B cell (primary cell): Measurements from ENCODE around the gene MZF1. TPM values are rescaled to one million over a fixed set of nuclear protein-coding genes. Genes with fewer than 3 reads are reported as not detected.

Experiments used
- ATAC-seq: fragments of 200-7000 bp; cut with Tn5 transposase; one replicate; pipeline ENCODE4 v1.10.0; 2021; ENCODE audit warnings: low read depth, mild to moderate bottlenecking, moderate number of reproducible peaks, moderate library complexity
- CTCF ChIA-PET: fragments of 350-600 bp; sonication (Branson Sonifier 250); formaldehyde crosslinking; loops from one replicate; lab custom pipeline; 2021; ENCODE audit warnings: antibody characterized with exemption, inconsistent platforms; lab: Charles Lee
- POLR2A ChIA-PET: fragments of 350-600 bp; sonication (Branson Sonifier 250); formaldehyde crosslinking; loops from one replicate; lab custom pipeline; 2021; ENCODE audit warnings: antibody characterized with exemption; lab: Charles Lee
- DNase-seq: peaks from one replicate; pipeline ENCODE4 v3.0.0; 2013
- H2AFZ ChIP-seq: 2 replicates; pipeline ENCODE4 v1.6.1; 2012; ENCODE audit warnings: mild to moderate bottlenecking, low read depth, low read length; ENCODE audit not compliant: insufficient read depth, poor library complexity, severe bottlenecking
- H3K27ac ChIP-seq, 2 donors: 1 replicate in 1 of 2; 2 replicates in 1 of 2; pipeline ENCODE4 v1.5.1; 2012 to 2013; ENCODE audit warnings: low read length in 2 of 2, mild to moderate bottlenecking in 2 of 2, moderate library complexity in 1 of 2
- H3K27me3 ChIP-seq, 4 experiments: fragments of 200-600 bp in 1 of 4; sonication (generic) in 1 of 4; replicated peaks in 1 of 4; 1 replicate in 2 of 4; 2 replicates in 2 of 4; pipeline versions ENCODE4 v1.6.1 to v1.7.0; 2013 to 2016; ENCODE audit warnings: low read length in 3 of 4, mild to moderate bottlenecking in 2 of 4, mixed read lengths in 1 of 4, moderate library complexity in 1 of 4; ENCODE audit not compliant: insufficient read depth in 4 of 4, control insufficient read depth in 3 of 4; ENCODE audit errors: control extremely low read depth in 1 of 4
- H3K36me3 ChIP-seq, 2 experiments: replicated peaks in 1 of 2; 1 replicate in 1 of 2; 2 replicates in 1 of 2; pipeline versions ENCODE4 v1.6.1 to v1.7.1; 2013; ENCODE audit warnings: low read length in 1 of 2; ENCODE audit not compliant: insufficient read depth in 2 of 2, control insufficient read depth in 1 of 2; ENCODE audit errors: control extremely low read depth in 1 of 2, extremely low read depth in 1 of 2
- H3K4me1 ChIP-seq, 2 donors: fragments of 200-600 bp in 1 of 2; sonication (generic) in 1 of 2; 1 replicate in 1 of 2; 2 replicates in 1 of 2; pipeline versions ENCODE4 v1.5.1 to v1.6.1; 2013 to 2017; ENCODE audit warnings: low read length in 2 of 2; ENCODE audit not compliant: control insufficient read depth in 2 of 2, insufficient read depth in 2 of 2
- H3K4me2 ChIP-seq: replicated peaks from 2 replicates; pipeline ENCODE3; 2012; ENCODE audit warnings: mild to moderate bottlenecking, low read depth, low read length; ENCODE audit not compliant: poor library complexity, severe bottlenecking
- H3K4me3 ChIP-seq, 5 experiments: fragments of 200-600 bp in 1 of 5; sonication (generic) in 1 of 5; 1 replicate in 3 of 5; 2 replicates in 2 of 5; pipeline versions ENCODE4 v1.5.1 to v1.7.0; 2011 to 2016; ENCODE audit warnings: low read length in 4 of 5, mild to moderate bottlenecking in 4 of 5, low read depth in 2 of 5, control low read depth in 1 of 5, moderate library complexity in 1 of 5; ENCODE audit not compliant: insufficient read depth in 1 of 5; ENCODE audit errors: control extremely low read depth in 1 of 5, extremely low read depth in 1 of 5
- H3K79me2 ChIP-seq: fragments of 200-600 bp; sonication (generic); one replicate; pipeline ENCODE4 v1.6.0; 2016; ENCODE audit warnings: low read length; ENCODE audit not compliant: control insufficient read depth, insufficient read depth
- H3K9ac ChIP-seq: fragments of 200-600 bp; sonication (generic); 2 replicates; pipeline ENCODE4 v1.6.1; 2017; ENCODE audit warnings: mild to moderate bottlenecking, low read length, moderate library complexity
- H3K9me3 ChIP-seq, 3 donors: one replicate each; pipeline versions ENCODE4 v1.6.1 to v1.7.1; 2013; ENCODE audit warnings: low read length in 2 of 3; ENCODE audit not compliant: control insufficient read depth in 2 of 3, insufficient read depth in 1 of 3; ENCODE audit errors: control extremely low read depth in 1 of 3
- H4K20me1 ChIP-seq: 2 replicates; pipeline ENCODE4 v1.6.0; 2012; ENCODE audit warnings: mild to moderate bottlenecking, low read length; ENCODE audit not compliant: insufficient read depth, control insufficient read depth, poor library complexity, severe bottlenecking
- H3K27ac Mint-ChIP-seq: one replicate; pipeline ENCODE4 v1.8.0; 2021; ENCODE audit warnings: mixed read lengths
- H3K27me3 Mint-ChIP-seq: one replicate; pipeline ENCODE4 v1.8.0; 2021; ENCODE audit warnings: mixed read lengths
- H3K4me1 Mint-ChIP-seq: one replicate; pipeline ENCODE4 v1.8.0; 2021; ENCODE audit warnings: mixed read lengths
- H3K4me3 Mint-ChIP-seq: one replicate; pipeline ENCODE4 v1.8.0; 2021; ENCODE audit warnings: mixed read lengths
- H3K9me3 Mint-ChIP-seq: one replicate; pipeline ENCODE4 v1.8.0; 2022; ENCODE audit warnings: mixed read lengths; ENCODE audit not compliant: insufficient read depth
- CTCF ChIP-seq: fragments of 200-600 bp; IDR thresholded peaks from one replicate; pipeline ENCODE4 v1.8.0; 2022; ENCODE audit warnings: antibody characterized with exemption, mild to moderate bottlenecking
- EZH2 ChIP-seq: IDR thresholded peaks from 2 replicates; pipeline ENCODE4 v1.6.1; 2012; ENCODE audit warnings: borderline replicate concordance, low read depth, mild to moderate bottlenecking, moderate library complexity, low read length; ENCODE audit not compliant: insufficient read depth, poor library complexity, severe bottlenecking
- WGBS: methylation state at CpG from one replicate; pipeline ENCODE4 v1.1.5; 2013; ENCODE audit warnings: missing lambda C conversion rate; ENCODE audit not compliant: insufficient coverage; 5-methylcytosine and 5-hydroxymethylcytosine counted together
- intact Hi-C: fragments of 100-400 bp; cut with micrococcal nuclease; formaldehyde crosslinking; loops from one replicate; pipeline ENCODE4 v1.10.0; 2022
- polyA plus RNA-seq: library from polyadenylated mRNA; depleted of rRNA; stranded (reverse); fragments of >200 nt; gene quantifications from 2 replicates; pipeline ENCODE4 v1.2.3, GENCODE V29; 2012
- total RNA-seq, 2 donors: library from RNA; stranded (reverse); fragments of 120-200 nt in 1 of 2; gene quantifications; 1 replicate in 1 of 2; 2 replicates in 1 of 2; pipeline versions ENCODE4 v1.2.3 to v1.2.4, GENCODE V29; 2013 to 2022

MZF1 gene
- total and polyA plus RNA-seq, 2 donors (not counting 1 experiment from before 2014, with no cell fraction given), result 79.4 to 95.8 TPM

DNA sequence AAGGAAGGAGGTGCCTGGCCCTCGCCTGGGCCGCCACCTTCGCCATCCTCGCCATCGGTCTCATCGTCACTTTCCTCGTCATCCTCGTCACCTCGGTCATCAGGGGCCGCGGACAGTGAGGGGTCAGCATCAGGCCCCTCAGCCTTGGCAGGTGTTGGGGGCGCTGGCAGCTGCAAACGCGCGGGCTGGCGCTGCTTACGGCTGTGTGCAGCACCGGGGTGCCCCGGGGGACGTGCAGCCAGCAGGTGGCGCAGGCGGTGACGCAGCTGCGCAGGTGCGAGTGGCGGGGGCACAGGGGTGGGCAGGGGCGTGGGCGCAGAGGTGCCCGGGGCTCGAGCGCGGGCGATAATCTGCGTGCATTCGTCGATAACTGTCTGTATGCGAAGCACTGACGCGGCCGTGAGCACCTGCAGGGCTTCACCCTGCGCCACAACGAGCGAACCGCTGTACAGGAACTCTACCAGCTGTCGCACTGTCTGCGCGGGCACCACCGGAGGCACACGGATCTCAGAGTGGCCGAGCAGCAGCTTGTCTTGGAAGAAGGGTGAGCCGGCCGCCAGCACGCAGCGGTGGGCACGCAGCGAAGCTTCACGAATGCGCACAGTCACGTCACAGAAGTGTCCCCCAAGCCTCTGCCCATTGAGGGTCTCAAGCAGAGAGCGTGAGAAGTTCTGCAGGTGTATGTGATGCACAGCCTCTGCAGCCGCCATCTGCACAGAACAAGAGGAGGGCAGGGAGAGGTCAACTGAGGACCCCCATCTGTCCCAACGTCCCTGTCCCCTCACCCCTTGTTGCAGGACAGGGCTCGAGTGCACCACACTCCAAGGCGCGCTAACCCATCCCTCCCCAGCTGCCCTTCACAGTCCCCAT, 55.9 kb downstream of the MZF1 start:
- intact Hi-C loops, result no loop called here
- Histone ChIP-seq H2AFZ (no peak overlapping the region), H3K9ac (no peak overlapping the region), H3K27me3 (no peaks in the 10 kb centered on the region), H3K4me2 (no peak overlapping the region), H3K36me3 (peaks cover 0 to 12% of the 10 kb centered on the region in 2 experiments), H3K4me3 (no peak overlapping the region), H4K20me1 (peaks cover 61% of the 10 kb centered on the region), H3K9me3 (no peaks in the 10 kb centered on the region), H3K4me1 (peaks cover 26 to 41% of the 10 kb centered on the region in 2 donors), H3K79me2 (peaks cover 50% of the 10 kb centered on the region), H3K27ac (no peak overlapping the region)
- CTCF ChIA-PET, result interaction anchor here (1.3 to 1.8 kb wide), 2 partner anchors 64 to 187 kb away, joined by 4 read pairs; no protein-coding TSS in a partner anchor
- Mint-ChIP-seq H3K27ac (no peak overlapping the region), H3K4me3 (peak overlapping the region; percentile 98), H3K27me3 (no peaks in the 10 kb centered on the region), H3K4me1 (peaks cover 50% of the 10 kb centered on the region), H3K9me3 (no peaks in the 10 kb centered on the region)
- POLR2A ChIA-PET, result no interaction called here
- 98% methylated on average over 64 of the region's 65 CpGs for WGBS
- TF ChIP-seq CTCF, result no peak
- no peak for TF ChIP-seq EZH2
- DNase-seq, result no peak
- no peak for ATAC-seq
